Mesenchymal stem cell (in vitro differentiated cells and primary cell): Measurements from ENCODE around the gene ALDH18A1.

ENCODE experiments used
- DNase-seq: peaks from one replicate; pipeline ENCODE4 v3.0.0-alpha.2; 2013
- H2AFZ ChIP-seq: one replicate; pipeline ENCODE4 v1.6.1; 2013; ENCODE audit warnings: low read depth, mild to moderate bottlenecking, control low read depth, inconsistent platforms, low read length, moderate library complexity
- H2AK5ac ChIP-seq: 2 replicates; pipeline ENCODE4 v1.6.1; 2013; ENCODE audit warnings: low read length, moderate library complexity, mild to moderate bottlenecking, inconsistent platforms; ENCODE audit not compliant: severe bottlenecking
- H2BK120ac ChIP-seq: one replicate; pipeline ENCODE4 v1.6.1; 2013; ENCODE audit warnings: low read depth, mild to moderate bottlenecking, inconsistent platforms, low read length, moderate library complexity
- H2BK12ac ChIP-seq, 2 experiments: one replicate each; pipeline ENCODE4 v1.6.1; 2013; ENCODE audit warnings: inconsistent platforms in 2 of 2, low read length in 2 of 2, mild to moderate bottlenecking in 2 of 2, moderate library complexity in 2 of 2, control low read depth in 1 of 2
- H2BK15ac ChIP-seq: one replicate; pipeline ENCODE4 v1.6.1; 2013; ENCODE audit warnings: mild to moderate bottlenecking, low read depth, inconsistent platforms; ENCODE audit not compliant: poor library complexity, severe bottlenecking
- H2BK5ac ChIP-seq: 2 replicates; pipeline ENCODE4 v1.6.1; 2013; ENCODE audit warnings: low read depth, mild to moderate bottlenecking, low read length, control low read depth, inconsistent platforms; ENCODE audit not compliant: poor library complexity, severe bottlenecking
- H3K14ac ChIP-seq, 2 experiments: one replicate each; pipeline ENCODE4 v1.6.1; 2013; ENCODE audit warnings: inconsistent platforms in 2 of 2, low read length in 2 of 2, control low read depth in 1 of 2, mild to moderate bottlenecking in 1 of 2, moderate library complexity in 1 of 2
- H3K18ac ChIP-seq, 2 experiments: one replicate each; pipeline ENCODE4 v1.6.1; 2013; ENCODE audit warnings: inconsistent platforms in 2 of 2, low read length in 2 of 2, control low read depth in 1 of 2, low read depth in 1 of 2, mild to moderate bottlenecking in 1 of 2
- H3K23ac ChIP-seq, 2 experiments: one replicate each; pipeline ENCODE4 v1.6.1; 2013; ENCODE audit warnings: inconsistent platforms in 2 of 2, low read length in 2 of 2, mild to moderate bottlenecking in 2 of 2, moderate library complexity in 2 of 2, control low read depth in 1 of 2
- H3K27ac ChIP-seq: 2 replicates; pipeline ENCODE4 v1.5.1; 2013; ENCODE audit warnings: mild to moderate bottlenecking, moderate library complexity, low read length, control low read depth, inconsistent platforms; ENCODE audit not compliant: poor library complexity, severe bottlenecking
- H3K27me3 ChIP-seq, 2 experiments: 2 replicates each; pipeline versions ENCODE4 v1.6.1 to v1.7.0; 2013; ENCODE audit warnings: low read length in 2 of 2, mild to moderate bottlenecking in 2 of 2, moderate library complexity in 2 of 2, control low read depth in 1 of 2, inconsistent platforms in 1 of 2; ENCODE audit not compliant: control insufficient read depth in 1 of 2, insufficient read depth in 1 of 2
- H3K36me3 ChIP-seq, 2 experiments: 2 replicates each; pipeline versions ENCODE4 v1.6.1 to v1.7.0; 2013; ENCODE audit warnings: low read length in 2 of 2, control low read depth in 1 of 2, inconsistent platforms in 1 of 2, low read depth in 1 of 2, mild to moderate bottlenecking in 1 of 2; ENCODE audit not compliant: insufficient read depth in 2 of 2, control insufficient read depth in 1 of 2
- H3K4ac ChIP-seq, 2 experiments: one replicate each; pipeline ENCODE4 v1.6.1; 2013; ENCODE audit warnings: inconsistent platforms in 2 of 2, low read length in 2 of 2, mild to moderate bottlenecking in 2 of 2, moderate library complexity in 2 of 2, control low read depth in 1 of 2, low read depth in 1 of 2
- H3K4me1 ChIP-seq: 2 replicates; pipeline ENCODE4 v1.6.1; 2013; ENCODE audit warnings: low read depth, low read length, control low read depth; ENCODE audit not compliant: control insufficient read depth, insufficient read depth
- H3K4me2 ChIP-seq: 2 replicates; pipeline ENCODE4 v1.6.1; 2013; ENCODE audit warnings: low read length, mild to moderate bottlenecking, inconsistent platforms; ENCODE audit not compliant: poor library complexity, severe bottlenecking
- H3K4me3 ChIP-seq, 2 experiments: 2 replicates each; pipeline versions ENCODE4 v1.5.1 to v1.7.0; 2013; ENCODE audit warnings: low read length in 2 of 2, mild to moderate bottlenecking in 2 of 2, control low read depth in 1 of 2, low read depth in 1 of 2; ENCODE audit not compliant: insufficient read depth in 1 of 2
- H3K79me1 ChIP-seq: replicated peaks from 2 replicates; pipeline ENCODE4 v1.6.1; 2013; ENCODE audit warnings: mild to moderate bottlenecking, control low read depth, low read length, inconsistent platforms; ENCODE audit not compliant: poor library complexity, severe bottlenecking
- H3K9ac ChIP-seq: 2 replicates; pipeline ENCODE4 v1.7.0; 2013; ENCODE audit warnings: mild to moderate bottlenecking, low read length, moderate library complexity
- H3K9me3 ChIP-seq: 2 replicates; pipeline ENCODE4 v1.7.0; 2013; ENCODE audit warnings: mild to moderate bottlenecking, low read length; ENCODE audit not compliant: control insufficient read depth
- H4K8ac ChIP-seq: one replicate; pipeline ENCODE4 v1.6.1; 2013; ENCODE audit warnings: inconsistent platforms, mild to moderate bottlenecking, low read length, moderate library complexity
- H4K91ac ChIP-seq: one replicate; pipeline ENCODE4 v1.6.1; 2013; ENCODE audit warnings: mild to moderate bottlenecking, low read length, inconsistent platforms
- WGBS: methylation state at CpG from one replicate; pipeline ENCODE4 v1.1.7; 2013; ENCODE audit warnings: mixed read lengths; 5-methylcytosine and 5-hydroxymethylcytosine counted together

ALDH18A1 gene

GRCh38 chr10:95562341-95562965 is 94.1 kb downstream of the ALDH18A1 start:
- Histone ChIP-seq H3K36me3 (no peaks in the 10 kb centered on the region), H3K4ac (no peak overlapping the region), H2BK12ac (no peak overlapping the region), H3K4me3 (no peak overlapping the region), H4K8ac (peak overlapping the region; percentile 22), H4K91ac (peak overlapping the region; percentile 34), H3K4me1 (peaks cover 4% of the 10 kb centered on the region), H3K4me2 (no peak overlapping the region), H3K9ac (no peak overlapping the region), H3K79me1 (peaks cover 6% of the 10 kb centered on the region), H3K27ac (no peak overlapping the region), H3K27me3 (peaks cover 13 to 22% of the 10 kb centered on the region in 2 experiments), H2AK5ac (no peak overlapping the region), H3K23ac (no peak overlapping the region), H3K14ac (no peak overlapping the region), H2BK5ac (no peak overlapping the region), H2BK120ac (no peak overlapping the region), H2BK15ac (no peak overlapping the region), H3K9me3 (no peaks in the 10 kb centered on the region), H2AFZ (no peak overlapping the region), H3K18ac (no peak overlapping the region)
- WGBS: 42% methylated on average over 7 of the region's 7 CpGs
- DNase-seq: no peak

- Histone ChIP-seq H2BK15ac (no peak overlapping the region), H3K9ac (peak overlapping the region; percentile 85), H3K4me1 (peaks cover 4% of the 10 kb centered on the region), H3K9me3 (no peaks in the 10 kb centered on the region), H2BK12ac (no peak overlapping the region), H3K4ac (no peak overlapping the region), H4K8ac (no peak overlapping the region), H3K23ac (no peak overlapping the region), H2AK5ac (no peak overlapping the region), H2BK120ac (no peak overlapping the region), H3K14ac (no peak overlapping the region), H3K27me3 (peaks cover 13 to 27% of the 10 kb centered on the region in 2 experiments), H3K27ac (no peak overlapping the region), H3K4me2 (peak overlapping the region; percentile 97), H2BK5ac (no peak overlapping the region), H3K18ac (no peak overlapping the region), H3K36me3 (no peaks in the 10 kb centered on the region), H2AFZ (peak overlapping the region; percentile 90), H3K79me1 (peaks cover 6% of the 10 kb centered on the region), H4K91ac (no peak overlapping the region), H3K4me3 (peak overlapping the region in 1 of 2 experiments; percentile 75)
- no peak for DNase-seq
- 59% methylated on average over 5 of the region's 7 CpGs for WGBS
These were observed 94.7 kb downstream of the ALDH18A1 start for GRCh38 chr10:95561864-95562177.

- peak within 1 kb of the TSS; percentile 88 for H3K9ac ChIP-seq
- no peaks in the 10 kb centered on the region for H3K9me3 ChIP-seq
- H3K4me2 ChIP-seq: peak within 1 kb of the TSS; percentile 100
- no peak within 1 kb of the TSS for H2BK120ac ChIP-seq
- no peak within 1 kb of the TSS for H2BK5ac ChIP-seq
- peak within 1 kb of the TSS; percentile 90 for H2AFZ ChIP-seq
- H3K27me3 ChIP-seq: peaks cover 13 to 29% of the 10 kb centered on the region in 2 experiments
- no peak within 1 kb of the TSS for H3K18ac ChIP-seq
- no peaks in the 10 kb centered on the region for H3K36me3 ChIP-seq
- peaks cover 6% of the 10 kb centered on the region for H3K79me1 ChIP-seq
- H3K4ac ChIP-seq: no peak within 1 kb of the TSS
- 2% methylated on average over 58 of the region's 77 CpGs for WGBS
- DNase-seq: peak; percentile 96
- peak within 1 kb of the TSS in 1 of 2 experiments; percentile 58 for H3K14ac ChIP-seq
- peak within 1 kb of the TSS; percentile 34 for H4K91ac ChIP-seq
- no peak within 1 kb of the TSS for H2BK12ac ChIP-seq
- peaks cover 4% of the 10 kb centered on the region for H3K4me1 ChIP-seq
- H3K27ac ChIP-seq: no peak within 1 kb of the TSS
- H3K4me3 ChIP-seq: peak within 1 kb of the TSS; percentile 80 to 94
- H4K8ac ChIP-seq: peak within 1 kb of the TSS; percentile 36
- peak within 1 kb of the TSS in 1 of 2 experiments; percentile 88 for H3K23ac ChIP-seq
- H2BK15ac ChIP-seq: no peak within 1 kb of the TSS
- H2AK5ac ChIP-seq: no peak within 1 kb of the TSS
These were observed 95.2 kb downstream of the ALDH18A1 start, which contains the start of gene SORBS1 for GRCh38 chr10:95561177-95561863. SORBS1 (minus strand) TSS chr10:95561371; CDS start chr10:95441135, 120,236 bp downstream.
